Mesothelial cell of epicardium (in vitro differentiated cells): ENCODE results near the gene ARHGEF26. TPM values are rescaled to one million over a fixed set of nuclear protein-coding genes. Genes with fewer than 3 reads are reported as not detected.

Experiments
- DNase-seq, 2 experiments: peaks; one replicate each; pipeline ENCODE4 v3.0.0; 2021; ENCODE audit warnings: low spot score in 2 of 2; ENCODE audit not compliant: unreplicated experiment in 2 of 2
- H3K27ac Mint-ChIP-seq: 2 replicates; pipeline ENCODE4 v1.8.0; 2021; ENCODE audit warnings: mixed read lengths
- H3K27me3 Mint-ChIP-seq: 2 replicates; pipeline ENCODE4 v1.8.0; 2021; ENCODE audit warnings: low read depth, mixed read lengths
- H3K36me3 Mint-ChIP-seq: 2 replicates; pipeline ENCODE4 v1.8.0; 2021; ENCODE audit warnings: mixed read lengths
- H3K4me1 Mint-ChIP-seq: 2 replicates; pipeline ENCODE4 v1.8.0; 2021; ENCODE audit warnings: mixed read lengths
- H3K4me3 Mint-ChIP-seq: 2 replicates; pipeline ENCODE4 v1.8.0; 2021; ENCODE audit warnings: mild to moderate bottlenecking, moderate library complexity, mixed read lengths
- H3K9me3 Mint-ChIP-seq: 2 replicates; pipeline ENCODE4 v1.8.0; 2021; ENCODE audit warnings: mixed read lengths
- CTCF ChIP-seq: fragments of 200-600 bp; sonication (generic); IDR thresholded peaks from one replicate; pipeline ENCODE4 v1.5.0; 2021; ENCODE audit warnings: antibody characterized with exemption; ENCODE audit not compliant: unreplicated experiment
- total RNA-seq: library from RNA; stranded (reverse); gene quantifications from 3 replicates; pipeline ENCODE4 v1.2.1, GENCODE V29; 2021

ARHGEF26 gene
- total RNA-seq, 1 donor from 2014 or later: 6.6 TPM

DNA sequence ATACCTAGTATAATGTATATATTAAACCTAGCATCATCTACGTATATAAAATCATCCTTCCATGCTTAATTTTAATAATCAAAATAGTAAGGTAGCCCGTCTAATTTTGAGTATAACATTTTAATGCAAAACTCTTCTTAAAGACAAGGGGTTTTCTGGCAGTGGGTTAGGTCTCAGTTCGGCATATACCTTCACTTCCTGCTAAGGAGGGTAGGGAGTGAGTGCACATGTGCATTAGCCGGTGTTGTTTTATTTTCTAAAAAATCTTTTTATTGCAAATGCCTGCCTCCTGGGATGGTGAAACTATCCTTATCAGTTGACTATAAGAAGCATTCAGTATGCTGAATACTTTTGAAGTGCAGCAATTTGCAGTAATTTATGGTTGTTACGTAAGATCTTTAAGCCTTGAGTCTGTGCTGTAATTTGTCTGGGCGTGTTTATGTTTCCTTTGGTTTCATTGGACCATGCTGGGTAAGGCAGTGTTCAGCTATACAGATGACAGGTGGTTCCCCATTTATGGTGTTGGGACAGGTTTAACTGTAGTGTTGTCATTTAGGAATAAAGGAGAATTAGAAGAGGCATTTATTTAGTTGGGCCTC is 11.7 kb downstream of the ARHGEF26 start:
- peaks cover 12% of the 10 kb centered on the region for H3K4me1 Mint-ChIP-seq
- no peaks in the 10 kb centered on the region for H3K27me3 Mint-ChIP-seq
- H3K27ac Mint-ChIP-seq: peak overlapping the region; percentile 78
- peaks cover 13% of the 10 kb centered on the region for H3K36me3 Mint-ChIP-seq
- no peak for TF ChIP-seq CTCF
- DNase-seq: no peak
- H3K9me3 Mint-ChIP-seq: no peaks in the 10 kb centered on the region
- no peak overlapping the region for H3K4me3 Mint-ChIP-seq

DNA sequence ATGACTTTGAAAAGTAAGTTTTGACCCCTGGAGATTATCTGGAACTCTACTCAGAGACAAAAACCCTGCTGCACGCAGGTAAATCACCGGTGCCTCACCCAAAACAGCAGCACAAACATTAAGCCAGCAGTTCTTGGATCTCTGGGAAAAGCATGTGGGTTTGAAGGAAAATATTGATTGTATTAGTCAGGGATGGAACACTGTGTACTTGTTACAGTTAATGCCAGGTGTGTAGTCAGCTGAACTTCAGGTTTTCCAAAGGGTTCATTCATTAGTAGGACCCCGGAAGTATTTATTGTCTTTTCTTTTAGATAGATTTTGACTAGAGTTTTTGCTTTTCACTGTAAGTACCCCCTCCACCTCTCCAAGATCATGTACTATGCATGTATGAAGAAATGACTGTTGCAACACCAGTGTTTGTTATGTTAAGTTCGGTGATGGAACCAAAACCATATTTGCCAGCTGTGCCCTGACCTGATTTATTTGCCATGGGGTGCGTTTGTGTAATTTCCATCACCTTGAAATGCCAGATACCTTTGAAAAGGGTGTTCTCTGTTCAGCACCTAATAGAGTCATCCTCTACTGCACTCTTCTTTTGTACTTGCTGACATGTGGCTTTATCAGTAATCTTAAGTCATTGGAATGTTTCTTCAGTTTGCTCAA is 14.5 kb downstream of the ARHGEF26 start:
- H3K27ac Mint-ChIP-seq: no peak overlapping the region
- peaks cover under 1% of the 10 kb centered on the region for H3K36me3 Mint-ChIP-seq
- DNase-seq: no peak
- H3K4me1 Mint-ChIP-seq: peaks cover 12% of the 10 kb centered on the region
- H3K4me3 Mint-ChIP-seq: no peak overlapping the region
- no peak for TF ChIP-seq CTCF
- H3K27me3 Mint-ChIP-seq: no peaks in the 10 kb centered on the region
- H3K9me3 Mint-ChIP-seq: no peaks in the 10 kb centered on the region

DNA sequence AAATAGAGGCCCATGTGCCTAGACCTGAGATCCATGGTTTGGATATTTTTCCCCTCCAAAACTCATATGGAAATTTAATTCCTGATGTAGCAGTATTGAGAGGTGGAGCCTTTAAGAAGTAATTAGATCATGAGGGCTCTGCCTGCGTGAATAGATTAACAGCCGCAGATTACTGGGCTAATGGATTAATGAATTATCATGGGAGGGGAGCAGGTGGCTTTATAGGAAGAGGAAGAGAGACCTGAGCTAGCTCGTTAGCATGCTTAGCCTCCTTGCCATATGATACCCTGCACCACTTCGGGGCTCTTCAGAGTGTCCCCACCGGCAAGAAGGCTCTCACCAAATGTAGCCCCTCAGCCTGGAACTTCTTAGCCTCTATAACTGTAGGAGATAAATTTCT is 15.8 kb downstream of the ARHGEF26 start:
- H3K27ac Mint-ChIP-seq: no peak overlapping the region
- H3K36me3 Mint-ChIP-seq: no peaks in the 10 kb centered on the region
- no peak for TF ChIP-seq CTCF
- no peak overlapping the region for H3K4me3 Mint-ChIP-seq
- peaks cover 12% of the 10 kb centered on the region for H3K4me1 Mint-ChIP-seq
- no peak for DNase-seq
- H3K27me3 Mint-ChIP-seq: no peaks in the 10 kb centered on the region
- H3K9me3 Mint-ChIP-seq: no peaks in the 10 kb centered on the region

DNA sequence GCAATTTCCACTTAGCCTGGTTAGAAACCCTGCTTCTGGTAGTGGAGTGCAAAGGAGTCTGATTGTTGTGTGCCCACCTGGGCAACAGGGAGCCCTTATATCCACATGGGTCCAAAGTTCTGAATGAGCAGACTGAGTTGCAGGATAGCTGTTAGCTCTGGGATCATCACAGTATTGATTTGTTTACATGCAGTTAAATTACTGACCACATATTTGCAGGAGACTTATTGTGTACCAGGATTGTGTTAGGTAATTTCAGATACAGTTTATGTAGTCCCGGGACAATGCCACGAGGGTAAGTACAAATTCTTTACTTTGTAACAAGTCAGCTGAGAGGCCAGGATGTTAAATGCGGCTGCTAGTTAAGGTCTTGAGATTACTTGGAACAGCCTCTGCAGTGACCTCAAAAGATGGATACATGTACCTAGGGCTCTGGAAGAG is 18.8 kb downstream of the ARHGEF26 start:
- Mint-ChIP-seq H3K27me3 (no peaks in the 10 kb centered on the region), H3K9me3 (no peaks in the 10 kb centered on the region), H3K4me3 (no peak overlapping the region), H3K4me1 (peaks cover 15% of the 10 kb centered on the region), H3K27ac (no peak overlapping the region), H3K36me3 (no peaks in the 10 kb centered on the region)
- TF ChIP-seq CTCF: no peak
- no peak for DNase-seq

DNA sequence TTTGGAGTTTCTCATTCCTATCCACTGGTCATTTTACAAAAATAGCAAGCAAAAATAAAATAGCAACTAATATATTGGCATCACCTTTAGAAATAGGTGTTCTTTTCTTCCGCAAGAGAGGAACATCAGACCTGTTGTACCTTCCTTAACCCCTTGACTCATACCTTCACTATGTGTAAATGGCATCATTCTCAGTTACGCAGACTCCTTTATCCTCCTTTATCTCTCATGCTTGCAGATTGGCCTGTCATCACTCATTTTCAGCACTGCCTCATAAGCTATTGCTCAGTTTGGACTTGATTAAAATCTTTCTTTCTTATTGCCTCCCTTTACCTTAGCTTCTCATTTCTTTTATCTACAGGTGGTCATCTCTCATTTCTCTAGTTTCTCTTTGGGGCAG is 21.4 kb downstream of the ARHGEF26 start:
- DNase-seq: no peak
- Mint-ChIP-seq H3K9me3 (no peaks in the 10 kb centered on the region), H3K27me3 (no peaks in the 10 kb centered on the region), H3K4me3 (no peak overlapping the region), H3K36me3 (no peaks in the 10 kb centered on the region), H3K4me1 (peaks cover 11% of the 10 kb centered on the region), H3K27ac (no peak overlapping the region)
- TF ChIP-seq CTCF: no peak
